ENCODE data around the gene PTPRG. TPM values are rescaled to one million over a fixed set of nuclear protein-coding genes. Genes with fewer than 3 reads are reported as not detected.

Gene PTPRG
- polyA plus RNA-seq, 3 donors: not detected

GRCh38 chr3:61957259-61957658, 395.9 kb downstream of the PTPRG start:
- H3K9me3 Mint-ChIP-seq: peaks cover 0 to 2% (median 0%) of the 10 kb centered on the region in 7 donors
- no CpG with 5 or more reads among the region's 2 CpGs for WGBS (ENCODE audit: insufficient coverage)
- no peak overlapping the region for H3K9ac ChIP-seq (ENCODE audit: insufficient read depth, low read length, poor library complexity, severe bottlenecking)
- H3K36me3 Mint-ChIP-seq: no peaks in the 10 kb centered on the region
- no peaks in the 10 kb centered on the region for H3K4me1 Mint-ChIP-seq
- no peaks in the 10 kb centered on the region for H3K36me3 ChIP-seq (replicated peaks in 1 of 2; ENCODE audit: control insufficient read depth in 1 of 2, insufficient read depth in 2 of 2, low read length in 2 of 2)
- H3K27me3 Mint-ChIP-seq (ENCODE audit: low read depth in 3 of 3): no peaks in the 10 kb centered on the region
- H3K27me3 ChIP-seq (ENCODE audit: control insufficient read depth in 2 of 2, insufficient read depth in 2 of 2, low read length in 2 of 2): no peaks in the 10 kb centered on the region
- H3K27ac Mint-ChIP-seq: no peak overlapping the region
- H3K4me2 ChIP-seq (replicated peaks; ENCODE audit: extremely low read depth, low read length, poor library complexity, severe bottlenecking): no peak overlapping the region
- no peak for TF ChIP-seq CTCF (IDR thresholded peaks at IDR 0.05)
- DNase-seq: no peak
- H3K79me2 ChIP-seq (ENCODE audit: insufficient read depth, low read length): no peaks in the 10 kb centered on the region
- H3K4me3 Mint-ChIP-seq: no peak overlapping the region
- H3K9me3 ChIP-seq (replicated peaks in 1 of 2; ENCODE audit: control insufficient read depth in 1 of 2, insufficient read depth in 1 of 2, low read length in 2 of 2): no peaks in the 10 kb centered on the region
- H2AFZ ChIP-seq (ENCODE audit: insufficient read depth, low read depth, low read length, poor library complexity, severe bottlenecking): no peak overlapping the region
- H3K4me1 ChIP-seq (ENCODE audit: control insufficient read depth in 1 of 2, insufficient read depth in 2 of 2, low read length in 2 of 2): no peaks in the 10 kb centered on the region
- no peak overlapping the region for H3K27ac ChIP-seq (ENCODE audit: low read depth in 1 of 2, low read length in 2 of 2)
- intact Hi-C loops (cut with micrococcal nuclease): no loop called here
- H4K20me1 ChIP-seq (ENCODE audit: insufficient read depth, low read length): no peaks in the 10 kb centered on the region
- no peak overlapping the region for H3K4me3 ChIP-seq (replicated peaks in 1 of 3; ENCODE audit: low read depth in 2 of 3, low read length in 3 of 3)

- DNase-seq: no peak
- Histone ChIP-seq H3K4me2 (replicated peaks; ENCODE audit: extremely low read depth, low read length, poor library complexity, severe bottlenecking) (no peak overlapping the region), H4K20me1 (ENCODE audit: insufficient read depth, low read length) (no peaks in the 10 kb centered on the region), H3K79me2 (ENCODE audit: insufficient read depth, low read length) (no peaks in the 10 kb centered on the region), H3K36me3 (replicated peaks in 1 of 2; ENCODE audit: control insufficient read depth in 1 of 2, insufficient read depth in 2 of 2, low read length in 2 of 2) (no peaks in the 10 kb centered on the region), H3K27ac (ENCODE audit: low read depth in 1 of 2, low read length in 2 of 2) (no peak overlapping the region), H2AFZ (ENCODE audit: insufficient read depth, low read depth, low read length, poor library complexity, severe bottlenecking) (no peak overlapping the region), H3K4me3 (replicated peaks in 1 of 3; ENCODE audit: low read depth in 2 of 3, low read length in 3 of 3) (no peak overlapping the region), H3K4me1 (ENCODE audit: control insufficient read depth in 1 of 2, insufficient read depth in 2 of 2, low read length in 2 of 2) (no peaks in the 10 kb centered on the region), H3K27me3 (ENCODE audit: control insufficient read depth in 2 of 2, insufficient read depth in 2 of 2, low read length in 2 of 2) (no peaks in the 10 kb centered on the region), H3K9ac (ENCODE audit: insufficient read depth, low read length, poor library complexity, severe bottlenecking) (no peak overlapping the region), H3K9me3 (replicated peaks in 1 of 2; ENCODE audit: control insufficient read depth in 1 of 2, insufficient read depth in 1 of 2, low read length in 2 of 2) (peaks cover 0 to 6% of the 10 kb centered on the region in 2 donors)
- Mint-ChIP-seq H3K9me3 (peaks cover 0 to 5% (median 0%) of the 10 kb centered on the region in 7 donors), H3K4me1 (no peaks in the 10 kb centered on the region), H3K4me3 (no peak overlapping the region), H3K27me3 (ENCODE audit: low read depth in 3 of 3) (no peaks in the 10 kb centered on the region), H3K36me3 (no peaks in the 10 kb centered on the region), H3K27ac (no peak overlapping the region)
- intact Hi-C loops (cut with micrococcal nuclease): no loop called here
- no peak for TF ChIP-seq CTCF (IDR thresholded peaks at IDR 0.05)
Measured at GRCh38 chr3:61960976-61961375, 399.6 kb downstream of the PTPRG start.
